K562 (cell line): ENCODE results near the gene SLC2A10. TPM values are rescaled to one million over a fixed set of nuclear protein-coding genes. Genes with fewer than 3 reads are reported as not detected.

Experiments
- ATF1 ChIP-seq, 2 experiments: fragments of 450-650 bp in 1 of 2; IDR thresholded peaks; 2 replicates each; pipeline ENCODE4 v1.6.1; 2016; ENCODE audit warnings: missing compliant biosample characterization in 1 of 2, missing genetic modification characterization in 1 of 2
- E2F6 ChIP-seq, 2 experiments: IDR thresholded peaks; 2 replicates each; pipeline ENCODE4 v1.6.1; 2011; ENCODE audit warnings: borderline replicate concordance in 1 of 2, control low read depth in 1 of 2, low read depth in 1 of 2, low read length in 1 of 2, mild to moderate bottlenecking in 1 of 2, mixed read lengths in 1 of 2, moderate library complexity in 1 of 2; ENCODE audit not compliant: insufficient read depth in 1 of 2, insufficient read length in 1 of 2, poor library complexity in 1 of 2, severe bottlenecking in 1 of 2; ENCODE audit errors: extremely low read depth in 1 of 2
- ELK1 ChIP-seq: sonication (generic); formaldehyde crosslinking; IDR thresholded peaks from 2 replicates; pipeline ENCODE4 v1.8.1; 2022; ENCODE audit warnings: missing genetic modification reagents
- FOXK2 ChIP-seq, 2 experiments: fragments of 450-650 bp; IDR thresholded peaks in 1 of 2; conservative IDR thresholded peaks in 1 of 2; 2 replicates each; pipeline ENCODE4 v1.6.1; 2016; ENCODE audit warnings: low read depth in 2 of 2, mild to moderate bottlenecking in 1 of 2
- NRF1 ChIP-seq, 2 experiments: fragments of 450-650 bp; IDR thresholded peaks in 1 of 2; conservative IDR thresholded peaks in 1 of 2; 2 replicates each; pipeline ENCODE4 v1.6.1; 2014; ENCODE audit warnings: mild to moderate bottlenecking in 2 of 2
- POLR2B ChIP-seq: fragments of 450-650 bp; IDR thresholded peaks from 2 replicates; pipeline ENCODE4 v1.6.1; 2018; ENCODE audit warnings: low read depth; ENCODE audit not compliant: partially characterized antibody
- PTBP1 ChIP-seq: fragments of 200-400 bp; formaldehyde crosslinking; IDR thresholded peaks from 2 replicates; pipeline ENCODE4 v1.6.1; 2017; ENCODE audit warnings: low read depth, low read length
- SAP30 ChIP-seq: fragments of 200-600 bp; sonication (generic); IDR thresholded peaks from 2 replicates; pipeline ENCODE4 v1.6.1; 2012; ENCODE audit warnings: borderline replicate concordance, low read depth, mild to moderate bottlenecking, moderate library complexity, low read length, control low read depth, inconsistent platforms; ENCODE audit not compliant: insufficient read depth, poor library complexity, severe bottlenecking
- UBTF ChIP-seq, 2 experiments: IDR thresholded peaks; 2 replicates each; pipeline ENCODE4 v1.6.1; 2012; ENCODE audit warnings: improper control_type of control experiment in 2 of 2, low read depth in 2 of 2, low read length in 2 of 2, borderline replicate concordance in 1 of 2
- ZBTB40 ChIP-seq, 2 experiments: fragments of 450-650 bp in 1 of 2; sonication (generic) in 1 of 2; formaldehyde crosslinking in 1 of 2; IDR thresholded peaks; 2 replicates each; pipeline versions ENCODE4 v1.7.1 to v1.9.0; 2016 to 2022; ENCODE audit warnings: inconsistent platforms in 1 of 2, mild to moderate bottlenecking in 1 of 2, missing genetic modification reagents in 1 of 2
- polyA plus RNA-seq, 8 experiments: library from polyadenylated mRNA; depleted of rRNA in 4 of 8; stranded (reverse) in 5 of 8; unstranded in 3 of 8; fragments of >200 nt; fragmentation: Nextera tagmentation in 2 of 8; fragmentation: Illumina TruSeq in 1 of 8; extraction: Ambion mirVana in 2 of 8; extraction: Trizol in 1 of 8; gene quantifications; 2 replicates each; pipeline versions ENCODE4 v1.2.1 to v1.2.3, GENCODE V29; 2011 to 2014; ENCODE audit warnings: inconsistent platforms in 1 of 8, missing spikeins in 1 of 8
- total RNA-seq, 7 experiments: library from RNA; depleted of rRNA in 6 of 7; stranded (reverse); fragments of >200 nt in 6 of 7; fragmentation: Illumina TruSeq in 2 of 7; extraction: Trizol in 2 of 7; gene quantifications; 2 replicates each; pipeline versions ENCODE4 v1.2.1 to v1.2.3, GENCODE V29; 2011 to 2021; ENCODE audit warnings: low replicate concordance in 1 of 7

The SLC2A10 gene
- total and polyA plus RNA-seq, 9 of the 15 experiments (the other 6 are each of a cell fraction or from before 2014, with no cell fraction given) = 0.01 to 1.8 (median 0.10) TPM

- TF ChIP-seq ZBTB40 (IDR thresholded peaks at IDR 0.05) (0 out of 2 replicates have a peak, but pooled peaks have one; percentile 55), ZBTB40 (CRISPR knock-in tag; IDR thresholded peaks at IDR 0.05) (no peak), FOXK2 (conservative IDR thresholded peaks at IDR 0.05 in 1 of 2, IDR thresholded peaks at IDR 0.05 in 1 of 2; ENCODE audit: low read depth in 2 of 2) (0 out of 4 replicates have a peak, but pooled peaks of 1 of the 2 experiments have one; percentile 20), ATF1 (CRISPR knock-in tag; IDR thresholded peaks at IDR 0.05) (no peak), ATF1 (tag; IDR thresholded peaks at IDR 0.05) (peak; percentile 39; the same call in 1 of the 2 replicates), NRF1 (conservative IDR thresholded peaks at IDR 0.05 in 1 of 2, IDR thresholded peaks at IDR 0.05 in 1 of 2) (peak; percentile 71 to 77), PTBP1 (no peak), SAP30 (peak; percentile 91), E2F6 (IDR thresholded peaks at IDR 0.05; ENCODE audit: borderline replicate concordance in 1 of 2, extremely low read depth in 1 of 2, insufficient read depth in 1 of 2, insufficient read length in 1 of 2, low read depth in 1 of 2, low read length in 1 of 2, poor library complexity in 1 of 2, severe bottlenecking in 1 of 2) (peak in 1 of 2 experiments; percentile 43), ELK1 (no peak), POLR2B (peak; percentile 52), UBTF (IDR thresholded peaks at IDR 0.05; ENCODE audit: borderline replicate concordance in 1 of 2, low read depth in 2 of 2, low read length in 2 of 2) (peak; percentile 96 to 98)
These were observed 20.2 kb upstream of the SLC2A10 start, which contains the start of gene TP53RK (continued) for GRCh38 chr20:46689082-46689753.
